Muscle of leg (tissue), 11 donors: ENCODE data around the gene LRRC45. TPM values are rescaled to one million over a fixed set of nuclear protein-coding genes. Genes with fewer than 3 reads are reported as not detected.
A peak's percentile ranks its signal among the peaks of the same experiment; 100 is the strongest.

Experiments
- DNase-seq: peaks from one replicate; pipeline ENCODE4 v3.0.0; 2013
- H3K27ac ChIP-seq: one replicate; pipeline ENCODE4 v1.5.1; 2013; ENCODE audit warnings: mild to moderate bottlenecking, low read length, control low read depth
- H3K27me3 ChIP-seq: one replicate; pipeline ENCODE4 v1.6.1; 2013; ENCODE audit warnings: low read length; ENCODE audit not compliant: control insufficient read depth, insufficient read depth
- H3K36me3 ChIP-seq: one replicate; pipeline ENCODE4 v1.6.1; 2013; ENCODE audit warnings: low read length; ENCODE audit not compliant: control insufficient read depth, insufficient read depth
- H3K4me1 ChIP-seq: one replicate; pipeline ENCODE4 v1.6.1; 2013; ENCODE audit warnings: low read length; ENCODE audit not compliant: control insufficient read depth, insufficient read depth
- H3K4me3 ChIP-seq: one replicate; pipeline ENCODE4 v1.5.1; 2013; ENCODE audit warnings: low read length, control low read depth
- H3K9me3 ChIP-seq: replicated peaks from 2 replicates; pipeline ENCODE4 v1.6.1; 2013; ENCODE audit warnings: low read depth, low read length; ENCODE audit not compliant: control insufficient read depth
- WGBS: methylation state at CpG from one replicate; pipeline ENCODE4 v1.1.5; 2013; ENCODE audit warnings: missing lambda C conversion rate; ENCODE audit not compliant: insufficient coverage; 5-methylcytosine and 5-hydroxymethylcytosine counted together
- polyA plus RNA-seq, 8 donors: library from polyadenylated mRNA; unstranded; fragments of 120-200 nt; gene quantifications; one replicate each; pipeline versions ENCODE4 v1.2.1 to v1.2.3, GENCODE V29; 2013; ENCODE audit warnings: inconsistent platforms in 1 of 8, low replicate concordance in 1 of 8; ENCODE audit not compliant: insufficient read length in 8 of 8, insufficient read depth in 1 of 8
- total RNA-seq: library from RNA; stranded (reverse); fragments of 120-200 nt; gene quantifications from one replicate; pipeline ENCODE4 v1.2.4, GENCODE V29; 2013

The LRRC45 gene
- total and polyA plus RNA-seq, 9 donors, result 8.4 to 12.3 (median 9.7) TPM

GRCh38 chr17:82064433-82065192 is 41.5 kb downstream of the LRRC45 start:
- no peaks in the 10 kb centered on the region for H3K27me3 ChIP-seq
- peak overlapping the region; percentile 84 for H3K4me3 ChIP-seq
- DNase-seq, result no peak
- H3K4me1 ChIP-seq, result peaks cover 21% of the 10 kb centered on the region
- no peak overlapping the region for H3K27ac ChIP-seq
- peaks cover 47% of the 10 kb centered on the region for H3K36me3 ChIP-seq
- H3K9me3 ChIP-seq, result no peaks in the 10 kb centered on the region
- 42% methylated on average over 36 of the region's 36 CpGs for WGBS

- Histone ChIP-seq H3K27ac (no peak overlapping the region), H3K9me3 (no peaks in the 10 kb centered on the region), H3K4me3 (peak overlapping the region; percentile 84), H3K4me1 (peaks cover 21% of the 10 kb centered on the region), H3K27me3 (no peaks in the 10 kb centered on the region), H3K36me3 (peaks cover 41% of the 10 kb centered on the region)
- under 1% methylated on average over 46 of the region's 47 CpGs for WGBS
- no peak for DNase-seq
Observed at GRCh38 chr17:82065193-82065637, 42.1 kb downstream of the LRRC45 start.

GRCh38 chr17:82065638-82066303 is 42.7 kb downstream of the LRRC45 start, which contains the start of gene DUS1L:
DUS1L (minus strand) TSS chr17:82065804; CDS start chr17:82065059, 745 bp downstream.
- peak within 1 kb of the TSS; percentile 84 for H3K4me3 ChIP-seq
- no peaks in the 10 kb centered on the region for H3K9me3 ChIP-seq
- H3K4me1 ChIP-seq, result peaks cover 21% of the 10 kb centered on the region
- peak; percentile 73 for DNase-seq
- no peaks in the 10 kb centered on the region for H3K27me3 ChIP-seq
- peaks cover 35% of the 10 kb centered on the region for H3K36me3 ChIP-seq
- peak within 1 kb of the TSS; percentile 85 for H3K27ac ChIP-seq
- WGBS, result 4% methylated on average over 86 of the region's 88 CpGs

GRCh38 chr17:82070611-82071010 is 47.5 kb downstream of the LRRC45 start:
- Histone ChIP-seq H3K9me3 (no peaks in the 10 kb centered on the region), H3K36me3 (no peaks in the 10 kb centered on the region), H3K4me3 (no peak overlapping the region), H3K4me1 (peaks cover 7% of the 10 kb centered on the region), H3K27ac (no peak overlapping the region), H3K27me3 (no peaks in the 10 kb centered on the region)
- no peak for DNase-seq

GRCh38 chr17:82072827-82073226 is 49.7 kb downstream of the LRRC45 start:
- H3K4me3 ChIP-seq, result no peak overlapping the region
- no peak for DNase-seq
- 100% methylated on average over 2 of the region's 6 CpGs for WGBS
- no peaks in the 10 kb centered on the region for H3K9me3 ChIP-seq
- peaks cover 16% of the 10 kb centered on the region for H3K4me1 ChIP-seq
- H3K27me3 ChIP-seq, result no peaks in the 10 kb centered on the region
- H3K36me3 ChIP-seq, result peaks cover 1% of the 10 kb centered on the region
- H3K27ac ChIP-seq, result no peak overlapping the region

- no peak for DNase-seq
- Histone ChIP-seq H3K4me1 (peaks cover 20% of the 10 kb centered on the region), H3K27me3 (no peaks in the 10 kb centered on the region)
Observed at GRCh38 chr17:82073446-82073845, 50.3 kb downstream of the LRRC45 start.

GRCh38 chr17:82076018-82076784 is 53.1 kb downstream of the LRRC45 start:
- Histone ChIP-seq H3K27ac (no peak overlapping the region), H3K4me1 (peaks cover 20% of the 10 kb centered on the region), H3K9me3 (no peaks in the 10 kb centered on the region), H3K4me3 (no peak overlapping the region), H3K36me3 (peaks cover 25% of the 10 kb centered on the region), H3K27me3 (no peaks in the 10 kb centered on the region)
- DNase-seq, result no peak
- 73% methylated on average over 24 of the region's 25 CpGs for WGBS

More at GRCh38 chr17:82073446-82073845, 50.3 kb downstream of the LRRC45 start:
- H3K27ac ChIP-seq, result no peak overlapping the region
- whole genome bisulfite sequencing, result 73% methylated on average over 2 of the region's 9 CpGs
- no peaks in the 10 kb centered on the region for H3K9me3 ChIP-seq
- no peak overlapping the region for H3K4me3 ChIP-seq
- peaks cover 3% of the 10 kb centered on the region for H3K36me3 ChIP-seq

GRCh38 chr17:82076785-82077591 is 53.9 kb downstream of the LRRC45 start:
- peak; percentile 62 for DNase-seq
- Histone ChIP-seq H3K4me1 (peaks cover 20% of the 10 kb centered on the region), H3K36me3 (peaks cover 31% of the 10 kb centered on the region), H3K4me3 (no peak overlapping the region), H3K27me3 (no peaks in the 10 kb centered on the region), H3K9me3 (no peaks in the 10 kb centered on the region), H3K27ac (no peak overlapping the region)
- 20% methylated on average over 9 of the region's 21 CpGs for WGBS

GRCh38 chr17:82077617-82078358 is 54.7 kb downstream of the LRRC45 start:
- Histone ChIP-seq H3K27me3 (no peaks in the 10 kb centered on the region), H3K9me3 (no peaks in the 10 kb centered on the region), H3K36me3 (peaks cover 39% of the 10 kb centered on the region), H3K4me1 (peaks cover 20% of the 10 kb centered on the region), H3K4me3 (no peak overlapping the region), H3K27ac (no peak overlapping the region)
- DNase-seq, result peak; percentile 76
- 59% methylated on average over 14 of the region's 28 CpGs for WGBS
